GM21825 (cell line): Measurements from ENCODE around the gene CAPN6.

Experiments used
- ATAC-seq: cut with Tn5 transposase; IDR thresholded peaks from one replicate; pipeline ENCODE4 v1.9.1; 2021; ENCODE audit warnings: mild to moderate bottlenecking, moderate library complexity; ENCODE audit not compliant: unreplicated experiment

The CAPN6 gene

GRCh38 chrX:111207851-111208250 is 62.4 kb downstream of the CAPN6 start:
- ATAC-seq: no peak

GRCh38 chrX:111200327-111200726 is 70.0 kb downstream of the CAPN6 start:
- ATAC-seq: no peak

GRCh38 chrX:111199505-111199904 is 70.8 kb downstream of the CAPN6 start:
- ATAC-seq: no peak
